Nephron progenitor cell (in vitro differentiated cells): ENCODE results near the gene ARHGAP35.

ENCODE experiments used
- DNase-seq: peaks from one replicate; pipeline ENCODE4 v3.0.0; 2021
- H3K27ac Mint-ChIP-seq: 2 replicates; pipeline ENCODE4 v1.8.0; 2021; ENCODE audit warnings: mild to moderate bottlenecking, moderate library complexity, mixed read lengths
- H3K27me3 Mint-ChIP-seq: 2 replicates; pipeline ENCODE4 v1.8.0; 2021; ENCODE audit warnings: mild to moderate bottlenecking, low read depth, mixed read lengths; ENCODE audit not compliant: poor library complexity
- H3K36me3 Mint-ChIP-seq: 2 replicates; pipeline ENCODE4 v1.8.0; 2021; ENCODE audit warnings: low read depth, mixed read lengths
- H3K4me1 Mint-ChIP-seq: 2 replicates; pipeline ENCODE4 v1.8.0; 2021; ENCODE audit warnings: mixed read lengths
- H3K4me3 Mint-ChIP-seq: 2 replicates; pipeline ENCODE4 v1.8.0; 2021; ENCODE audit warnings: mild to moderate bottlenecking, moderate library complexity, mixed read lengths
- H3K9me3 Mint-ChIP-seq: 2 replicates; pipeline ENCODE4 v1.8.0; 2021; ENCODE audit warnings: mild to moderate bottlenecking, moderate library complexity, mixed read lengths
- TF ChIP-seq, protein P1 (sequence below): fragments of 200-600 bp; sonication (generic); IDR thresholded peaks from 2 replicates; pipeline ENCODE4 v1.5.0; 2021; ENCODE audit warnings: antibody characterized with exemption

Gene ARHGAP35

DNA sequence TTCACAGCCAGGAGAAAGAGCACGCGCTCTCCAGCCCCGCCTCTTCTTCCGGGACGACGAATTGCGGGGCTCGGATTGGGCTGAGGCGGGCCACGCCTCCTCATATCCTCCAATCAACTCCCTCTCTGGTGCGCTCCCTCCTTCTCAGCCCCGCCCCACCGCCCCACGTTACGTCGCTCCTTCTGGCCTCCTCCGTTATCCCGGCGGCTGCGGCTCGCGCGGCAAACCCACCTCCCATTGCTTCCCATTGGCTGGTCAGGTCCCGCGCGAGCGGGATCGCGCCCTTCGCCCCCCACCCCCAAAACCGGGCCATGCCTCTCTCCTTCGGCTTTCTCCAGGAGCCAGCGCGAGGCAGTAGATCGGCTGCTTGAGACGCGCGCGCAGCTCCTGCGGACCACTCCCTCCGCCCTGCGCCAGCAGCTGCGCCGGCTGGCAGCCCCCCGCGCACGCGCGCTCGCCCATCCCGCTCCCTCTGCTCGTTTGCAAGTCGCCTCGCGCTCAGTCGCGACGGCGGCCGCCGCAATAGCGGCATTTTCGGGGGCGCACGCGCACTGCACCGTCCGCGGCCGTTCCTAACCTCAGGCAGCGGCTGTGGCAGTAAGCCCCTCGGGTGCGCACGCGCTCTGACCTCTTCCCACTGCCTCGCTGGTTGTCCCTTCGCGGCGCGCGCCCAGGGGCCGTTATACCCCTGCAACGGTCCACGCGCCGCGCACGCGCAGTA, 512 bp upstream of the ARHGAP35 start:
- peaks cover 19% of the 10 kb centered on the region for H3K4me1 Mint-ChIP-seq
- H3K27ac Mint-ChIP-seq = peak overlapping the region; percentile 95
- peak overlapping the region; percentile 85 for H3K4me3 Mint-ChIP-seq
- peaks cover 4% of the 10 kb centered on the region for H3K36me3 Mint-ChIP-seq
- TF ChIP-seq, protein P1, sequence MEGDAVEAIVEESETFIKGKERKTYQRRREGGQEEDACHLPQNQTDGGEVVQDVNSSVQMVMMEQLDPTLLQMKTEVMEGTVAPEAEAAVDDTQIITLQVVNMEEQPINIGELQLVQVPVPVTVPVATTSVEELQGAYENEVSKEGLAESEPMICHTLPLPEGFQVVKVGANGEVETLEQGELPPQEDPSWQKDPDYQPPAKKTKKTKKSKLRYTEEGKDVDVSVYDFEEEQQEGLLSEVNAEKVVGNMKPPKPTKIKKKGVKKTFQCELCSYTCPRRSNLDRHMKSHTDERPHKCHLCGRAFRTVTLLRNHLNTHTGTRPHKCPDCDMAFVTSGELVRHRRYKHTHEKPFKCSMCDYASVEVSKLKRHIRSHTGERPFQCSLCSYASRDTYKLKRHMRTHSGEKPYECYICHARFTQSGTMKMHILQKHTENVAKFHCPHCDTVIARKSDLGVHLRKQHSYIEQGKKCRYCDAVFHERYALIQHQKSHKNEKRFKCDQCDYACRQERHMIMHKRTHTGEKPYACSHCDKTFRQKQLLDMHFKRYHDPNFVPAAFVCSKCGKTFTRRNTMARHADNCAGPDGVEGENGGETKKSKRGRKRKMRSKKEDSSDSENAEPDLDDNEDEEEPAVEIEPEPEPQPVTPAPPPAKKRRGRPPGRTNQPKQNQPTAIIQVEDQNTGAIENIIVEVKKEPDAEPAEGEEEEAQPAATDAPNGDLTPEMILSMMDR = no peak
- peaks cover 4% of the 10 kb centered on the region for H3K9me3 Mint-ChIP-seq
- peak; percentile 96 for DNase-seq
- peaks cover 4% of the 10 kb centered on the region for H3K27me3 Mint-ChIP-seq

DNA sequence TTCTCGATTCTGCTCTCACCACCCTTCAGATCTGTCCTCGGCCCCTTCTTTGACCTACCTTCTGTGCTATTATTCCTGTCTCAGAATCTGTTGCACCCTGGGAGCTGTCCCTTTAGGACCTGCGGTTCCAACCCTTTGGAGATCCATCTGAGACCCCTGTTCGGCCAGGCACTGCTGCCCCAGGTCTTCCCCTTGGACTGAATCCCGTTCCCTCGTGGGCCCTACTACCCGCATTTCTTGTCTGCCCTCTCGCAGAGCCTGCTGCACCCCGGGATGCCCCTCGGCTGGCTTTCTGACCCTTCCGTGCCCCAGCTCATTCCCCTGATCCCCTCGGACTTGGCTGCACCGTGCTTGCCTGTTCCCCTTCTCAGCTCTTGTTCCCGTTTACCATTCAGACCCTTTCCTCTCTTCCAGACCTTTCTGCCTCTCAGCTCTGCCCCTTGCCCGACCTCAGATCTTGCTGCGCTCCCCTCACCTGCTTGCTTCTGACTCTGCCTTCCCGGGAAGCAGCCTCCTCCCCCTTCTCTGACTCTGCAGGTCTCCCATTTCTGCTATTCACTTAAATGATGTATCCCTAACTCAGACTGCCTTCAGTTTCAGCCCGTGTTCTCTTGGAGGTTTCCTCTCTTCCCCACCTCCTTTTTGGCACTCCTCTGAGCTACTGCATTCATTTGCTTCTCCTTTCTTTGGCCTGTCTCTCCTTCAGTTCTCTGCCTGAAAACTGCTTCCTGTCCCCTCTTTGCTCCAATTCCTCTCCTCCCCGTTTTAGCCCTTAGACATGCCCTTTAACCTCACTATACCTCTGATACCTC, 1.1 kb downstream of the ARHGAP35 start:
- peak; percentile 30 for DNase-seq
- Mint-ChIP-seq H3K9me3 (peaks cover 4% of the 10 kb centered on the region), H3K27ac (no peak overlapping the region)

DNA sequence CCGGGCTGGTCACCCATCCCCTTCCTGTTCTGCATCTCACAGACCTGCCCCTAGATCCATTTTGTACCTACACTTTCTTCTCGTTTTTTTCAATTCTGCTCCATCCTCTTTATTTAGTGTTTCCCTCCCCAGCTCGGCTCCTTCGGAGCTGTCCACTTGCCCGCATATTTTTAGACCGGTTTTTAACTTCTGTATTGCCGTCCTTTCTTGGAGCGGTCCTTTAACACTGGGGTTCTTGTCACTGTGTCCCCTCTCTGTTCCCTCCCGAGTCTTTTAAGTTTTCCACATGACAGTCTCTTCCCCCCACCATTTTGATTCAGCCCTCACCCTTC, 1.7 kb downstream of the ARHGAP35 start:
- Mint-ChIP-seq H3K9me3 (peaks cover 4% of the 10 kb centered on the region), H3K27ac (no peak overlapping the region), H3K4me3 (no peak overlapping the region), H3K36me3 (peaks cover 4% of the 10 kb centered on the region), H3K27me3 (no peaks in the 10 kb centered on the region), H3K4me1 (peaks cover 17% of the 10 kb centered on the region)
- no peak for DNase-seq
- TF ChIP-seq, protein P1 = no peak

More for the DNA sequence above, 1.1 kb downstream of the ARHGAP35 start:
- TF ChIP-seq, protein P1 = no peak
- Mint-ChIP-seq H3K4me3 (no peak overlapping the region), H3K36me3 (peaks cover 4% of the 10 kb centered on the region), H3K4me1 (peaks cover 11% of the 10 kb centered on the region), H3K27me3 (no peaks in the 10 kb centered on the region)

DNA sequence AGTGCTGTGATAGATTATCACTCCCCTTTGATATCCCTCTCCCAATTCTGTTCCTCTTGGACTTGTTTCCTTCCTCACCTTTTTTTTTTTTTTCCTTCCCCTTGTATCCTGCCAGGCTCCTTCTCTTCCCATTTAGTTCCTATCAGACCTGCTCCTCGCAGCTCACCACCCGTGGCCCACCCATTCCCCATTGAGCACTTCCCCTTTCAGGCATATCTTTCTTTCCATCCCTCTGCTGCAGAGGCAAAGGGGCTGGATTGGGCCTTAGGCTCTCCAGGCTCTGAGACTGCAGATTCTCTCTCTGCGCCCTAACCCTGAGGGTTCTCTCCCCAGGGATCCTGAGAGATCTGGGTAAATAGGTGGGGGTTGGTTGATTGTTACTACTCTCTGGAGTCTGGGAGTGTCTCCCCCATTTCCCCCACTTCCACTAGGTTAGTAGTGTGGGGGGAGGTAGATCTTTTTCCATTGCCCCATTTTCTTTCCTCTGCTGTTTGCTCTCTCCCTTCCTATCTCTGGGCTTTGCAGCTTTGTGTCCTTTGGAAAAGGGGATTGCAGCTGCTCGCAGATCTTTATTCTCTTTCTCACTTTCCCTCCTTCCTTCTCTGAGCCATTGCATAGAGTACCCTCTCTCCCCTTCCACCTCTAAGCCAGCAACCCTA, 2.3 kb downstream of the ARHGAP35 start:
- Mint-ChIP-seq H3K36me3 (peaks cover 4% of the 10 kb centered on the region), H3K27me3 (no peaks in the 10 kb centered on the region), H3K4me3 (no peak overlapping the region), H3K9me3 (peaks cover 4% of the 10 kb centered on the region), H3K27ac (no peak overlapping the region), H3K4me1 (peaks cover 19% of the 10 kb centered on the region)
- DNase-seq = no peak
- TF ChIP-seq, protein P1 = no peak

DNA sequence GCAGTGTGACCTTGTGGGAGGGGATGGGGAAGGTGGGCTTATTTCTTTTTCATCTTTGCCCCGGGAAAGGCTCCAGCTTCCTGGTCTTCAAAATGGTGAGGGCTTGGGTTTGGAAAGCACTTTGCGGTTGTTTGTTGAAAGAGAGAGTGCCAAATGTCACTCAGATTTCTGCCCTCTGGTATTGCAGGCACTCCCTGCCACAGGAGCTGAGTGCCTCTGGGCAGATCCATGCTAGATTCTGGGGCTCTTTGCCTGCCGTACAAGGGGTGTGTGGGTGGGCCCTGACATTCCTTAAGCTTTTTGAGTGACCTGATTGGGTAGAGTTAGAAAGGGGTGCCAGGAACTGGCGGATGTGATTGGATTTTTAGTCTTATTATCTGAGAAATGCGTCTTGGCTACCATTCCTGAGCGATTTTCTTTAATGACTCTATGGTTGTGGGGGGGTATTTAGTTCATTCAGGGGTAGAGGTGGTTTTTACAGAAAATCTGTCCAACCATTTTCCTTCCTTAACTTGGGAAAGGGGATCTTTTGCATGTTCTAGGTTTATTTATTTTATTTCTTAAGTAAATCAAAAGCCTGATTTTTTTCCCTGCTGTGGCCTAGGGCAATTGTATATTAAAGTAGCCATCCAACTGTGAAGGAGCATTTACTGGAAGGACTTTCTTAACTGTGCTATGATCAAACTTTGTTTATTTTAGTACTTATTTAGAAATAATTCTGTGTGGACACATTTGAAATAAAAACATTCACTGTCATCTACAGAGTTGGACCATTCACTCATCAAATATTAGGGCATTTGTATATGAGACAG, 3.2 kb downstream of the ARHGAP35 start:
- no peak overlapping the region for H3K27ac Mint-ChIP-seq
- peaks cover 4% of the 10 kb centered on the region for H3K9me3 Mint-ChIP-seq
- TF ChIP-seq, protein P1 = no peak
- no peak overlapping the region for H3K4me3 Mint-ChIP-seq
- DNase-seq = peak; percentile 36
- H3K27me3 Mint-ChIP-seq = no peaks in the 10 kb centered on the region
- H3K4me1 Mint-ChIP-seq = peaks cover 21% of the 10 kb centered on the region
- H3K36me3 Mint-ChIP-seq = peaks cover 9% of the 10 kb centered on the region
